Adipose tissue (tissue), 3 donors: ENCODE measurements around the gene NSUN7. TPM values are rescaled to one million over a fixed set of nuclear protein-coding genes. Genes with fewer than 3 reads are reported as not detected.

Source experiments
- H3K27ac ChIP-seq: one replicate; pipeline ENCODE4 v1.5.1; 2013; ENCODE audit warnings: low read depth, low read length
- WGBS, 3 donors: extraction: QIAGEN DNeasy Blood & Tissue Kit; methylation state at CpG; one replicate each; pipeline ENCODE4 v1.1.7; 2013; 5-methylcytosine and 5-hydroxymethylcytosine counted together
- polyA plus RNA-seq, 3 donors: library from polyadenylated mRNA; stranded (reverse); fragments of 200-250 nt; gene quantifications; one replicate each; pipeline ENCODE4 v1.2.3, GENCODE V29; 2013
- donor health status: healthy with polysubstance abuse.
- donor health status: Bipolar disorder and iron deficiency.
- donor health status: healthy.

Gene NSUN7
- polyA plus RNA-seq, 3 donors: 0.64 to 3.8 (median 0.79) TPM

DNA sequence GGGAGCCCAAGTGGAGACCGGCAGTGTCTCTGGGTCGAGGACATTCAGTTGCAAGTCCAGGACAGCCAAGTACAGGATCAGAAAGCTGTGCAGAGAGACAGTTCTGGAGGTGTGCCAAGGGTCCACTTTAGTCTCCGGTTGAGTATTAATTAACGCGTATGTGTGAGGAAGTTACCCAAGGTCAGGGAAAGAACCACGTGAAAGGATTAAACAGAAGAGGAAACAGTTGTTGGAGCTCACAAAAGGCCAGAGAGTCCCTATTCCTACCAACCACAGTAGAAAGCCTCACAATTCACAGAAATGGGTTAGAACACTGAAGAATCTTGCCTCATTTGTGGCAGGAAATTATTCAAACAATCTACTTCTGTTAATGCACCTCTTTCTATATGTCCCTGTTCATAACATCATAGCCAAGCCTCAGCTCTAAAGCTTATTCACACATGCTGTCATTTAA lies 17.9 kb upstream of the NSUN7 start:
- 11 to 23% (median 19%) methylated on average over 6 of the region's 6 CpGs for WGBS, 3 donors
- no peak overlapping the region for H3K27ac ChIP-seq

- H3K27ac ChIP-seq: no peak overlapping the region
- WGBS, 3 donors: 67 to 87% (median 71%) methylated on average over 7 of the region's 7 CpGs
Observed at GRCh38 chr4:40733752-40734151, 16.0 kb upstream of the NSUN7 start.

- WGBS, 3 donors: 79 to 81% (median 81%) methylated on average over 5 of the region's 5 CpGs
Observed at GRCh38 chr4:40734497-40734896, 15.3 kb upstream of the NSUN7 start.

GRCh38 chr4:40736910-40737309 lies 12.8 kb upstream of the NSUN7 start:
- 89 to 95% (median 94%) methylated on average over 1 of the region's 1 CpG for WGBS, 3 donors
- H3K27ac ChIP-seq: no peak overlapping the region

More at GRCh38 chr4:40734497-40734896, 15.3 kb upstream of the NSUN7 start:
- no peak overlapping the region for H3K27ac ChIP-seq

DNA sequence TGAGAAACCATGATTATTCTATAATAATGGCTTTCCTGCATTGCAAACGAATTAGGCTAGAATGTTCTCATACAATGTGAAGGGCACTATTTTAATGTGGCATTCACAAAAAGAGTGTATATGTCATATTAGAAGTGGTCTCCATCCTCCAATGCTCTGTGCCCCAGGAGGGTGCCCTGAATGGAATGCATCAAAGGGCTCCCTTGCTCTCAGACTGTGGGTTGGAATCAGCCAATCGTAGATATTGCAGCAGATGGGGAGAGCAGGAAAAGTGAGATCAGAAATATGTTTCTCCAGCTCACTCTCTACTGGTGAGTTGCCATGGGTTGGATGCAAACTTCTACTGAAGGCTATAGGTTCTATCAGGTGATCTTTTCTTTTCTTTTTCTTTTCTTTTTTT lies 11.9 kb upstream of the NSUN7 start:
- no peak overlapping the region for H3K27ac ChIP-seq
- 60 to 79% (median 73%) methylated on average over 2 of the region's 2 CpGs for WGBS, 3 donors

DNA sequence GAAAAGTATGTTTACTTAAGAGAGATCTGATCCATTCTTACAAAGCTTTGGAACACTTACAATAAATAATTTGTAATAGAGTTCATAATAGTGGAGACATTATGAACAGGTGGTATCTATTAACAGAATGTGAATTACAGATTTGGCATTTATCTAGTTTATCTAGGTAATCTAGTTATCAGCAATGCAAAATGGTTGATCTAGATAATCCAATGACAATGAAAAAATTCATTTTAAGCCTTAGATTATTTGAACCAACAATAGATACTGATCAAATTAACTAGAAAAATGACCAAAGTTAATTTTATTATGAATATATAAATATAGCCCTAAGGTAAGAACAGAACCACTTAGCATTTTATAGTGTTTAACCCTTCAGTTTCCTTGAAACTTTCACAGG lies 10.4 kb upstream of the NSUN7 start:
- H3K27ac ChIP-seq: no peak overlapping the region

- H3K27ac ChIP-seq: no peak overlapping the region
- 58 to 64% (median 62%) methylated on average over 3 of the region's 3 CpGs for WGBS, 3 donors
Observed at GRCh38 chr4:40744218-40744617, 5.5 kb upstream of the NSUN7 start.

GRCh38 chr4:40745285-40745984 lies 4.3 kb upstream of the NSUN7 start:
- no peak overlapping the region for H3K27ac ChIP-seq
- 80 to 83% (median 82%) methylated on average over 6 of the region's 6 CpGs for WGBS, 3 donors

DNA sequence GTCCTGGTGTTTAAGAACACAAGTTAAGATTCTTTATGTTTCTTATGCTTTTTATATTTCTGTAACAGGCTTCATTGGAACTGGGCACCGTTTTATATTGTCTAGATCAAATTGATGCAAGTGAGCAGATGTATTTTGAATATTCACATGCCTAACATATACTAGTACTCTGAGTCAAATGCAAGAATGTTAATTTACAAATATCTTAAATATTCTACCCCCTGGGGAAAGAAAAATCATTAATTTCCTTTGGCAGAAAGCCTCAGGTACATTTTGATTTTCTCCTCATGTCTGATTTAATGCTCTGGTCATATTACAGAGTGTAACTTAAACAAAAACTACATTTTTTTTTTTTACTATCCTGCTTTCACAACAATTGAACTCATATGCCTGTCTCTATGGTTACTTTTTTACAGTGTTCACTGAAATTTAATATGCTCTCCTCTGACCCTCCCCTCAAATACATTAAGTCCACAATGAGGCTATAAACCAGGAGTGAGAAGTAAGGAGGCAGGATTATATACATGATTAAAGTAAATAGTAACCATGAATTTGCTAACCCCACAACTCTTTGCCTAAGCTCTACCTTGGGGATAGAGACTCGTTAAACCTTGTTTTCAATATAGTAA lies 2.4 kb upstream of the NSUN7 start:
- 58 to 87% (median 81%) methylated on average over 2 of the region's 2 CpGs for WGBS, 3 donors
- H3K27ac ChIP-seq: no peak overlapping the region

- WGBS, 3 donors: 5 to 20% (median 19%) methylated on average over 30 of the region's 30 CpGs
- no peak overlapping the region for H3K27ac ChIP-seq
Observed at GRCh38 chr4:40750461-40751258, 905 bp downstream of the NSUN7 start.

- WGBS, 3 donors: 92 to 95% (median 93%) methylated on average over 4 of the region's 4 CpGs
- H3K27ac ChIP-seq: no peak overlapping the region
Observed at GRCh38 chr4:40755616-40756015, 5.9 kb downstream of the NSUN7 start.

DNA sequence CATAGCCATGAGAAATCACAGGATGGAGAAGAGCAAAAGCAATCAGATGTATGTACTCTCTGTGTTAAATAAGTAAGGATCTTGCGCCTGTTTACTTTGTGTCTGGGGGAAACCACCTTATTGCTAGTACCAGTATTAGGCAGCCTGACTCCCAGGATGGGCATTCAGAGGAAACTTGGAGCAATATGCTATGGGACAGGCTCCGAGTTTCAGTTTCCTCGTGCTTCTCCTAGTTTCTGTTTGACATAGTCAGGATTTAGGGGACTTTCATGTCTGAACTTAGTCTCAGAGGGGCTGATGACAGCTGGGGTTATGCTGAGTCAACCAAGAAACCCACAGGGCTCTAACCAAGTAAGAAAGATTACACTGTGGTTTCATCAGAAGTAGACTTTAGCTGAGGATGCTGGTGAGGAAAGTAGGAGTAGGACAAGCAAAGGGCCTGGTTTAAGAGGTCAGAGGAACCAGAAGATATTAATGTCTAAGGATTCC lies 13.5 kb downstream of the NSUN7 start:
- WGBS, 3 donors: 62 to 89% (median 64%) methylated on average over 3 of the region's 3 CpGs

GRCh38 chr4:40769266-40769665 lies 19.5 kb downstream of the NSUN7 start:
- H3K27ac ChIP-seq: no peak overlapping the region
- WGBS, 3 donors: 45 to 65% (median 62%) methylated on average over 1 of the region's 1 CpG

More for the DNA sequence above, 13.5 kb downstream of the NSUN7 start:
- H3K27ac ChIP-seq: no peak overlapping the region

DNA sequence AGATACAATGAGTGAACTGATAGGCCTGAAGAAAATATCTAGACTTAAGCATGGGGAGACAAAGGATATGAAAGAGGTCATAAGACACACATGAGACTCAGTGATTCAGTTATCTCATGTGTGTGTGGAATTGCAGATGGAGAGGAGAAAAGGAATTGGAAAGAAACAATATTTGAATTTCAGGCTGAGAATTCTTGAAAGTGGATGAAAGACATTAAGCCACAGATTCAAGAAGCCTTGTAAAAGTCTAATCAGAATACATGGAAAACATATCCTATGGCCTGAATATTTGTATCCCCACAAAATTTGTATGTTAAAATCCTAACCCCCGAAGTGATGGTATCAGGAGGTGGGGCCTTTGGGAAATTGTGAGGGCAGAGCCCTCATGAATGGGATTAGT lies 28.3 kb downstream of the NSUN7 start:
- WGBS, 3 donors: 88 to 93% (median 92%) methylated on average over 1 of the region's 1 CpG
- H3K27ac ChIP-seq: no peak overlapping the region

GRCh38 chr4:40782876-40783275 lies 33.1 kb downstream of the NSUN7 start:
- WGBS, 3 donors: 84 to 94% (median 84%) methylated on average over 2 of the region's 2 CpGs
- no peak overlapping the region for H3K27ac ChIP-seq

DNA sequence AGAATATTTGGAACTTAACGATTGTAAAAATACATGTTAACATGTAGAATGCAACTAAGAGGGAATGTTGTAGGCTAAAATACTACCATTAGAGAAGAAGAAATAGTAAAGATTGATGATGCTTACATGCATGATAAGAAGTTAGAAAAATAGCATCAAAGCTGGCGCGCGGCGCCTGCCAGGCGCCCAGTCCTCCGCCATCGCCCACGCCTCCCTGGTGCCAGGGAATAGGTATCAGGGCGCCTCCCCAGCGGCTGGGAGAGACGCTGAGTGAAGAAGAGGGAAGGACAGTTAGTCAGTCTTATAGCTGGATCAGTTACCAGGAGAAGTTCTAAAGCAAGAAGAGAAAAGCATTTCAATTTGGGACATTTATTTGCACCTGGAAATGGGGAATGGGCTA lies 36.0 kb downstream of the NSUN7 start:
- 95 to 97% (median 96%) methylated on average over 12 of the region's 12 CpGs for WGBS, 3 donors

GRCh38 chr4:40788331-40788730 lies 38.6 kb downstream of the NSUN7 start:
- WGBS, 3 donors: 72 to 91% (median 76%) methylated on average over 2 of the region's 2 CpGs
- H3K27ac ChIP-seq: no peak overlapping the region

More for the DNA sequence above, 36.0 kb downstream of the NSUN7 start:
- H3K27ac ChIP-seq: no peak overlapping the region

- WGBS, 3 donors: 48 to 59% (median 59%) methylated on average over 1 of the region's 1 CpG
- no peak overlapping the region for H3K27ac ChIP-seq
Observed at GRCh38 chr4:40789031-40789430, 39.3 kb downstream of the NSUN7 start.

GRCh38 chr4:40789771-40790170 lies 40.0 kb downstream of the NSUN7 start:
- WGBS, 3 donors: 93 to 99% (median 93%) methylated on average over 3 of the region's 3 CpGs
- no peak overlapping the region for H3K27ac ChIP-seq
